ENCODE results near the gene NPSR1.

NPSR1 gene

DNA sequence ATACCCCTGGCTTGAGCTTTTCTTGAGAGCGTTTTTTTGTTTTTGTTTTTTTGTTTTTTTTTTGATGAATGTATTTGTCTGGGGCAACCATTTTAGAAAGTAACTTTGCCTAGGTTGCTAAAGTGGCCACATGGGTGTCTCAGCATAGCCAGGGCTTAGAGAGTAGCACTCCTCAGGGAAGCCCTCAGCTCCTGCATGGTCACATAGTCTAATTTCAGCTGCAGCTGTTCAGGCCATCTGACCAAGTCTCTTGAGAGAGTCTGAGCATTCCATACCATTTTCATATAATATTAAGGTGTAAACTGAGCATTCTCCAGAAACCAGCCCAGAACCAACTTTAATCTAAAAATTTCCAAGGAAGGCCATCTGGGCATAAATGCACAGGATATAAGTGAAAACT, 186.4 kb downstream of the NPSR1 start:
- Histone ChIP-seq H3K27ac (no peak overlapping the region), H3K27me3 (replicated peaks) (no peaks in the 10 kb centered on the region), H3K4me3 (ENCODE audit: low read depth, low read length) (no peak overlapping the region), H3K36me3 (replicated peaks) (no peaks in the 10 kb centered on the region)
- TF ChIP-seq, protein P1, sequence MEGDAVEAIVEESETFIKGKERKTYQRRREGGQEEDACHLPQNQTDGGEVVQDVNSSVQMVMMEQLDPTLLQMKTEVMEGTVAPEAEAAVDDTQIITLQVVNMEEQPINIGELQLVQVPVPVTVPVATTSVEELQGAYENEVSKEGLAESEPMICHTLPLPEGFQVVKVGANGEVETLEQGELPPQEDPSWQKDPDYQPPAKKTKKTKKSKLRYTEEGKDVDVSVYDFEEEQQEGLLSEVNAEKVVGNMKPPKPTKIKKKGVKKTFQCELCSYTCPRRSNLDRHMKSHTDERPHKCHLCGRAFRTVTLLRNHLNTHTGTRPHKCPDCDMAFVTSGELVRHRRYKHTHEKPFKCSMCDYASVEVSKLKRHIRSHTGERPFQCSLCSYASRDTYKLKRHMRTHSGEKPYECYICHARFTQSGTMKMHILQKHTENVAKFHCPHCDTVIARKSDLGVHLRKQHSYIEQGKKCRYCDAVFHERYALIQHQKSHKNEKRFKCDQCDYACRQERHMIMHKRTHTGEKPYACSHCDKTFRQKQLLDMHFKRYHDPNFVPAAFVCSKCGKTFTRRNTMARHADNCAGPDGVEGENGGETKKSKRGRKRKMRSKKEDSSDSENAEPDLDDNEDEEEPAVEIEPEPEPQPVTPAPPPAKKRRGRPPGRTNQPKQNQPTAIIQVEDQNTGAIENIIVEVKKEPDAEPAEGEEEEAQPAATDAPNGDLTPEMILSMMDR (IDR thresholded peaks at IDR 0.05; ENCODE audit: low read depth, low read length, missing control alignments), result no peak
- in situ Hi-C loops (cut with HindIII; ENCODE audit: low pct_ligation_motif_present, low sequenced_read_pairs), result no loop called here
- no peak for DNase-seq

DNA sequence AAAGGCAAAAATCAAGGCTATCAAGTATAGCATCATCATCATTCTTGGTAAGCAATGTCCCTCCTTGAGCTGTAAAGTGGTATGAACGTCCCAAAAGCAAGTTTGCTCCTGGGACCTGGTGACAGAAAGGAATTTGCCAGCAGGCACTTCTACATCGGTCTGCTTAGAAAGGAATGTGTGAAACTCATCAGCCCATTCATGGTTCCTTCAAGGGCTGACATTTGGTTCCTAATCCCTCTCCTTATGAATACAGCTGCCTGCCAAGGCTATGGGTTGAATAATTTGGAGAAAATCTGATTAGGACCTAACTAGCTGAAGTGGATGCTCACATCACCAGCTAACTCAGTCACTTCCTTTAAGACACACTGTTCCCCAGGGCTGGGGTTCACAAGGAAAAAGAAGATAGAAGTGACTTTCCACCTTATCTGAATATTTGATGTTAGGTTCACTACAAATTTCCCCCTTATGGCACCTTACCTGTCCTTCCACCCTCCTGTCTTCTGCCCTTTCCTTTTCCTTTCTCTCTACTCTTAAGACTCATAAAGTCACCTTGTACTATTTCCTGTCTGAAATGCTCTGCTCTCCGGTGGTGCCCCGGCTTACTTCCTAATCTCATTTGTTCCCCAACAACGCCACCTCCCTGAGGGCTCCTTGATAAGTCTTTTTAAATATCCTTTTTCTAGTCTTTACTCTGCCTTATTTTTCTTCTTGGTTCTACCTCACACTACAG, 187.1 kb downstream of the NPSR1 start:
- TF ChIP-seq, protein P1 (IDR thresholded peaks at IDR 0.05; ENCODE audit: low read depth, low read length, missing control alignments), result no peak
- no peak for DNase-seq
- Histone ChIP-seq H3K27ac (no peak overlapping the region), H3K27me3 (replicated peaks) (no peaks in the 10 kb centered on the region), H3K36me3 (replicated peaks) (no peaks in the 10 kb centered on the region), H3K4me3 (ENCODE audit: low read depth, low read length) (no peak overlapping the region)
- in situ Hi-C loops (cut with HindIII; ENCODE audit: low pct_ligation_motif_present, low sequenced_read_pairs), result no loop called here

DNA sequence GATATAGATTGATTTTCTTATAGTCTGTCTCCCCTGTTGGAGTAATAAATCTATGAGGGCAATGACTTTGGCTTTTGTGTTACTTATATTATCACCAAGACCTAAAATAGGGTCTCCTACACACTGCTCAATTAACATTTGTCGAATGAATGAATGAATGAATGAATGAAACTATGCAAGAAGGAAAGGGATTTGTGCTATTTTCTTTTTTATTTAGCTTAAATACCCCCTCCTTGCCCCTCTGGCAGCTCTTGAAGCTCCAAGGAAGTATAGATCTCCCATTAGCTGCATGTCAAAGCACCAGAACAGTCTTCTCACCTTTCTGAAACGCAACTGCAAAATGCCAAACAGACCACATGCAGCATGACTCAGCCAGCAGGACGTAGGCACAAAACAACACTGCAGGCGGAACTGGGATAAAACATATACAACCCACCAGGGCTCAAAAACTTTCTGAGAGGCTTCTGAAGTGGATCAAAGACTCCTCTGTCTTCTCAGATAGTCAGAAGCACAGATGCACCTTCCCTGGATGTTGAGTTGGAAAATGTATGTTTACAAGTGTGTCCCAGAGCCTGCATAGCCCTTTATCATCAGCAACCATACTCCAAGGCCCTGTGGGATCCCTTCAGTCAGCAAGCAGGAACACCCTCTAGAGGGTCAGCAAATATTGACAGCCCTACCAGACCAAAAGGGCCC, 187.8 kb downstream of the NPSR1 start:
- TF ChIP-seq, protein P1 (IDR thresholded peaks at IDR 0.05; ENCODE audit: low read depth, low read length, missing control alignments), result no peak
- peak; percentile 35 for DNase-seq
- H3K27me3 ChIP-seq (replicated peaks), result no peaks in the 10 kb centered on the region
- no peak overlapping the region for H3K27ac ChIP-seq
- in situ Hi-C loops (cut with HindIII; ENCODE audit: low pct_ligation_motif_present, low sequenced_read_pairs), result no loop called here
- no peak overlapping the region for H3K4me3 ChIP-seq (ENCODE audit: low read depth, low read length)
- H3K36me3 ChIP-seq (replicated peaks), result no peaks in the 10 kb centered on the region

DNA sequence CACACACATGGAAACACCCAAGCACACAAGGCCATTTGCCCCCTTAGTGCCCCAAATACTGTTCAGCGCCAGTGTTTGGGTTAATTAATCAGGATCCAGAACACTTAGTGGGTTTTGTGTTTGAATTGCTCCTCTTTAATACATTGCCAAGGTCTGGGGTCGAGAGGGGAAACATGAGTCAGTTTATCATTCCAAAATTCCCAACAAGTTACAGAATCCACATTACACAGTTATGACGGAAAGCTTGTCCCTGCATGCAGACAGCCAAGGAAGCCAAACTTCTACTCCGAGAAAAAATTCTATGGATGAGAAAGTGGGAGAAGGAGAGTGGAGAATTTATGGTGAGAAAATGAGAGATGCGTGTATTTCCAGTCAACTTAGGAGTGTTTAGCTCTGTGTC, 189.0 kb downstream of the NPSR1 start:
- no peaks in the 10 kb centered on the region for H3K27me3 ChIP-seq (replicated peaks)
- TF ChIP-seq, protein P1 (IDR thresholded peaks at IDR 0.05; ENCODE audit: low read depth, low read length, missing control alignments), result no peak
- in situ Hi-C loops (cut with HindIII; ENCODE audit: low pct_ligation_motif_present, low sequenced_read_pairs), result no loop called here
- no peak overlapping the region for H3K4me3 ChIP-seq (ENCODE audit: low read depth, low read length)
- H3K27ac ChIP-seq, result no peak overlapping the region
- no peaks in the 10 kb centered on the region for H3K36me3 ChIP-seq (replicated peaks)
- DNase-seq, result no peak

DNA sequence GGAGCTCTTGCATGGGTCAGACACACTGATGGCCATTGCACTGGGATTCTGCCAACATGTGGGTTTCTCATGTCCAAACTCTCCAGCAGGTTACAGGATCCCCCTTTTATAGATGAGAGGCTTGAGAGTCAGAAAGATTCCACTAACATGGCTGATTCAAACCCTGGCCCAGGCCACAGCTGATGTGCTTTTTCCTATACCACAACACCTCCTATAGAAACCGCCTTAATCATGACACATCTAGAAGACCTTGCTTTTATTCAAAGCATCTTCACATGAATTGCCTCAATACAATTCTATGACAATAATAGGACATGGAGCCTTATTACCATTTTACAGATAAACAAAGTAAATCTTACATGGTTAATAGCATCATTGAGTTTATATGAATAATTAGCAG, 190.7 kb downstream of the NPSR1 start:
- Histone ChIP-seq H3K36me3 (replicated peaks) (no peaks in the 10 kb centered on the region), H3K4me3 (ENCODE audit: low read depth, low read length) (no peak overlapping the region), H3K27ac (no peak overlapping the region), H3K27me3 (replicated peaks) (no peaks in the 10 kb centered on the region)
- no peak for DNase-seq
- TF ChIP-seq, protein P1 (IDR thresholded peaks at IDR 0.05; ENCODE audit: low read depth, low read length, missing control alignments), result no peak
- in situ Hi-C loops (cut with HindIII; ENCODE audit: low pct_ligation_motif_present, low sequenced_read_pairs), result no loop called here

Data from brain microvascular endothelial cell (primary cell).